GM10847 (cell line): ENCODE measurements around the gene ATP5F1E.

Source experiments
- POLR2A ChIP-seq: IDR thresholded peaks from 2 replicates; pipeline ENCODE4 v1.6.1; 2011; ENCODE audit not compliant: insufficient read length; ENCODE audit errors: extremely low read depth

ATP5F1E gene

DNA sequence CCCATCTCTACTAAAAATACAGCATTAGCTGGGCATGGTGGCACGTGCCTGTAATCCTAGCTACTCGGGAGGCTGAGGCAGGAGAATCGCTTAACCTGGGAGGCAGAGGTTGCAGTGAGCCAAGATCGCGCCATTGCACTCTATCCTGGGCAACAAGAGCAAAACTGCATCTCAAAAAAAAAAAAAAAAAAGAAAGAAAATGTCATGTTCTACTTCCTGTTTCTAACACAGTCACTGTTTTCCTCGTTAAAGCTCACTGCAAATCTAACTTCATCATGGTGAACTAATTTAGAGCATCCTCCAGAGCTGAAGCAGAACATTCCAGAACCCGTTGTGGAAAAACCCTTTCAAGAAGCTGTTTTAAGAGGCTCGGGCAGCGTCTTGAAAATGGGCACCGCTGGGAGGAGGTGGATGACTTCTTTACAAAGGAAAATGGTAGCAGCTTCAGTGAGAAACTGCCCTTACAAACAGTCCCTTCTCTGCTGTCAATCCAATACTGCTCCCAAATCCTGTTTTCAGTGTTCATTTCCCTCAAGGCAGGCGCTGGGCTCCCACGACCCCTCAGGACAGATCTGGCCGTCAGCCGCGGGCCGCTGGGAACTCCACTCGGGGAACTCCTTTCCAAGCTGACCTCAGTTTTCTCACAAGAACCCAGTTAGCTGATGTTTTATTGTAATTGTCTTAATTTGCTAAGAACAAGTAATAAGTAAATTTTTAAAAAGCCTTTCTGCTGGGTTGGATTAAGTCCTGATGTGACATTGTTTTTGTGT lies 37.6 kb downstream of the ATP5F1E start:
- TF ChIP-seq POLR2A, result no peak

GRCh38 chr20:58993332-58994248 lies 38.5 kb downstream of the ATP5F1E start:
- TF ChIP-seq POLR2A, result peak; percentile 11

DNA sequence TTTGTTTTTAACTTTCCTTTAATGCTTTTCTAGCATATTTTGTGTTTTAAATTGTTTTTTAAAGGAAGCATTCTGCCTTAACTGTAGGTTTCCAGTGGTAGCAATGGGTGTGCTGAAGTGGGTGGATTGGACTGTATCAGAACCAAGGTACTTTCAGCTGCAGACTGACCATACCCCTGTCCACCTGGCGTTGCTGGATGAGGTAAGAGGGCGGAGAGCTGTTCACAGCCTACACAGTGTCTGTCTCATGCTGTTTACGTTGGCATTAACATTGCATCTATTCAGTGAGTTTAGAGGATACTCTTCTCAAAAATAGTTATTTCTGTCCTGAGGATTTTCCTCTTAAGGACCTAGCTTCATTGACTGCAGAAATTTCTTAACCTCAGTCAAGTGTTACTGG lies 39.2 kb downstream of the ATP5F1E start:
- no peak for TF ChIP-seq POLR2A

- TF ChIP-seq POLR2A, result no peak
Measured at GRCh38 chr20:58991715-58992114, 40.4 kb downstream of the ATP5F1E start.

GRCh38 chr20:58990651-58991445 lies 41.3 kb downstream of the ATP5F1E start:
- TF ChIP-seq POLR2A, result no peak

DNA sequence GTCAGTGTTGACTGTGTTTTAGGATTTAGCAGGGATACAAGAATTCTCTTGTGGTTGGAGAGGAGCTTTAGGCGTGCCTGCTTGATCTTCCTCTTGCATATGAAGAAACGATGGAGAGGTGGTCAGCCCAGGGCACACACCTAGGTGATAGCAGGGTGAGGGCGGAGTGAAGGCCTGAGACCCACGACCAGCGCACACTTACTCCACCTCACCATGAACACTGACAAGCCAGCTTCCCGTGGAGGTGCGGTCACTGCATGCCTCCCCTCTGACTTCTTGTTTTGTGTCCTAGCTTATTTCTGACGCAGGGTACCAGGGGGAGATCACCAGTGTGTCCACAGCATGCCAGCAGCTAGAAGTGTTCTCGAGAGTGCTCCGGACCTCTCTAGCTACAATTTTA lies 42.9 kb downstream of the ATP5F1E start:
- TF ChIP-seq POLR2A, result no peak

- no peak for TF ChIP-seq POLR2A
Measured at GRCh38 chr20:58988565-58988882, 43.6 kb downstream of the ATP5F1E start.

DNA sequence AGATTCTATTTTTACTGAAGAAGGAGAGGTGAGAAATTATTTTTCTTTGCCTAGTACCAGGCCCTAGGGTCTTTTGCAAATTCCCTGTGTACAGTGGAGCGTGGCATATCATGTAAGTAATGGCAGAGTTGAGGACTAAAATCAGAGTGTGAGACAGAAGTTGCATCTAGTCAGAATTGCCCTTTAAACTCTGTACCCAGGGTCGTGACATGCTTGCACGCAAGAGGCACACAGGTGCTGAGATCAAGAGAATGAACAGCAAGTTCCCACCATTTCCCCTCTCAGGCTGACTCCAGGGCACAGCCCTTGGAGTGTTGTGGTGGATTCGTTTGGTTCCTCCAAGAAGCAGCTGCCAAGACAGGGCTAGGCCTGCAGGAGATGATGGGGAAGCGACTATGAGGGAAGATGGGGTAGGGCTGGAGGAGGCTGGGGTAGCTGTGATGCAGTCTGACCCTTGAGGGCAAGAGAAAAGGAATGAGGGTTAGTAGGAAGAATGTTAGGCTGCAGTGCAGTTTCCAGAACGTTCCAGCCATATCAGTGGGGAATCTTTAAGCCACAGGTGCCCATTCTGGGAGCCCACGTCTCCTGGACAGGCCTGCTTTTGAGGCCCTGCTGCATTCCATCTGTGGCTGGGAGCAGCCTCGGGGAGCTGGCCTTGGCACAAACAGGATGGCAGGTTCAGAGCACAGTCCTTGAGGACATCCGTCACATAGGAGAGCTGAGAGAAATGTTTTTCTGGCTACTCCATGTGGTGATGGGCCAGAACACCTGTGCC lies 44.2 kb downstream of the ATP5F1E start:
- TF ChIP-seq POLR2A, result no peak

DNA sequence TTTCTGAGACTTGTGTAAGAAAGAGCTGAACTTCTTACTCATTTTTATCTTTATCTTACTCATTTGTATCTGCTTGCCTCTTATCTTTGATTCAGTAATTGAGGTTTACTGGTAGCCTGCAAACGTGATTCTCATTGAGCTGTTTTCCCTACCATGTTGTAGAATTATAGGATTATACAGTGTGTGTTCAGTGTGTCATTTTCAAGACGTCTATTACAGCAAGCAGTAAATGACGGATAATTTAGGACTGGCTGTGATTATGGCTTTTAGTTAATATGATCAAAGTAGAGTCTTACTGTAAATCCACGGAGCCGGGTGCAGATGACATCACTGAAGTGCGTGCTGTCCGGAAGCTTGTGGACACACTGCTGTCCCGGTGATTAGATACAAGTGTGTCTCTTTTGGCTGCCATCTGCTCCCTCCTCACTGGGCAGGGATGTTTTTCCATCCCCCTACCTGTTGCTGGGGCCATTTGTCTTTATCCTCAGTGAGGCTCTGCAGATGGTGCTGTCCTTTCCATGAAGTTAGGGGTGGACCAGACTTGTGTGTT lies 45.1 kb downstream of the ATP5F1E start:
- TF ChIP-seq POLR2A, result no peak

- no peak for TF ChIP-seq POLR2A
Measured at GRCh38 chr20:58986286-58986967, 45.7 kb downstream of the ATP5F1E start.

GRCh38 chr20:58985656-58986055 lies 46.5 kb downstream of the ATP5F1E start:
- no peak for TF ChIP-seq POLR2A

- no peak for TF ChIP-seq POLR2A
Measured at GRCh38 chr20:58984691-58985090, 47.4 kb downstream of the ATP5F1E start.

DNA sequence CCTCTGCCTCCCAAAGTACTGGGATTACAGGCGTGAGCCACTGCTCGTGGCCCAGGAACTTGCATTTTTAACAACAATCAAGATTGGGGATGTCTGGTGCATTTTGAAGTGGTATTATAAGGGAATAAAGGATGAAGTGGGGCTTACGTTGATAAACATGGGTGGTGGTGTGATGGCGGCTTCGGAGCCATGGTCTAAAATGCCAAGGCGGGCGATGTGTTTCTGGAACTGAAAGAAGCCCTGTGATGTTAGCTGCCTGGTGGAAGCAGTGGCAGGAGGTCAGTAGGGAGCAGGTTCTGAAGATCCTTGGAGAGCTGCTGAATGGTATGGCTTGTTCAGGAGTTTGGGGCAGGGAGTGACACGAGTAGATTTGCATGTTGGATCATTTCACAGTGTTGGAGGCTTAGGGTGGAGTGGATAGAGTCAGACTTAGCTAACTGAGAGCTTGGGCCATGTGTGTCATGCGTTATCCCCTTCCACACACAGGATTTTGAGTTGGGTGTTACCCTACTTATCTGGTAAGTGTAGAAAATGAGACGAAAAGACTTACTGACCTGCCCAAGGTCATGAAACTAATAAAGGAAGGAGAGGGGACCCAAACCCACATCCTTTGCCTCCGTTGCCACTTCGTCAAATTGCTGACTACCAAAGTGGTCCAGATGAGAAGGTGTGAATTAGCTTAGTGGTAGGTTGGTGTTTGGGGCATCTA lies 49.6 kb downstream of the ATP5F1E start:
- no peak for TF ChIP-seq POLR2A
